Central memory CD4-positive, alpha-beta T cell (primary cell): ENCODE data around the gene KRTAP10-4.
"Not testable (repeated sequence)": the region's sequence is repeated elsewhere in the genome, so short reads cannot be mapped to it uniquely, and the experiment has no call there.

ENCODE experiments used
- DNase-seq: peaks from one replicate; pipeline ENCODE4 v3.0.0; 2022
- total RNA-seq, 3 experiments: gene quantifications; one replicate each; lab custom pipeline; 2026; lab: John Stamatoyannopoulos, UW

KRTAP10-4 gene
- total RNA-seq: 0 reads per million in 3 experiments

DNA sequence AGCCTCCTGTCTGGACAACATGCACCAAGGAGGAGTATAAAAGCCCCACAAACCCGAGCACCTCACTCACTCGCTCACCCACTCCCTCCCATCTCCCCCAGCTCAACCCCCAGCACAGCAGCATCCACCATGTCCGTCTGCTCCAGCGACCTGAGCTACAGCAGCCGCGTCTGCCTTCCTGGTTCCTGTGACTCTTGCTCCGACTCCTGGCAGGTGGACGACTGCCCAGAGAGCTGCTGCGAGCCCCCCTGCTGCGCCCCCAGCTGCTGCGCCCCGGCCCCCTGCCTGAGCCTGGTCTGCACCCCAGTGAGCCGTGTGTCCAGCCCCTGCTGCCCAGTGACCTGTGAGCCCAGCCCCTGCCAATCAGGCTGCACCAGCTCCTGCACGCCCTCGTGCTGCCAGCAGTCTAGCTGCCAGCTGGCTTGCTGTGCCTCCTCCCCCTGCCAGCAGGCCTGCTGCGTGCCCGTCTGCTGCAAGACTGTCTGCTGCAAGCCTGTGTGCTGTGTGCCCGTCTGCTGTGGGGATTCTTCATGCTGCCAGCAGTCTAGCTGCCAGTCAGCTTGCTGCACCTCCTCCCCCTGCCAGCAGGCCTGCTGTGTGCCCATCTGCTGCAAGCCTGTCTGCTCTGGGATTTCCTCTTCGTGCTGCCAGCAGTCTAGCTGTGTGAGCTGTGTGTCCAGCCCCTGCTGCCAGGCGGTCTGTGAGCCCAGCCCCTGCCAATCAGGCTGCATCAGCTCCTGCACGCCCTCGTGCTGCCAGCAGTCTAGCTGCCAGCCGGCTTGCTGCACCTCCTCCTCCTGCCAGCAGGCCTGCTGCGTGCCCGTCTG, at the start of gene KRTAP10-4:
TSS of gene KRTAP10-4 (plus strand) at position 100 of the 827 bp plus-strand sequence. CDS start at position 130, 30 bp downstream.
- not testable (repeated sequence) for DNase-seq

DNA sequence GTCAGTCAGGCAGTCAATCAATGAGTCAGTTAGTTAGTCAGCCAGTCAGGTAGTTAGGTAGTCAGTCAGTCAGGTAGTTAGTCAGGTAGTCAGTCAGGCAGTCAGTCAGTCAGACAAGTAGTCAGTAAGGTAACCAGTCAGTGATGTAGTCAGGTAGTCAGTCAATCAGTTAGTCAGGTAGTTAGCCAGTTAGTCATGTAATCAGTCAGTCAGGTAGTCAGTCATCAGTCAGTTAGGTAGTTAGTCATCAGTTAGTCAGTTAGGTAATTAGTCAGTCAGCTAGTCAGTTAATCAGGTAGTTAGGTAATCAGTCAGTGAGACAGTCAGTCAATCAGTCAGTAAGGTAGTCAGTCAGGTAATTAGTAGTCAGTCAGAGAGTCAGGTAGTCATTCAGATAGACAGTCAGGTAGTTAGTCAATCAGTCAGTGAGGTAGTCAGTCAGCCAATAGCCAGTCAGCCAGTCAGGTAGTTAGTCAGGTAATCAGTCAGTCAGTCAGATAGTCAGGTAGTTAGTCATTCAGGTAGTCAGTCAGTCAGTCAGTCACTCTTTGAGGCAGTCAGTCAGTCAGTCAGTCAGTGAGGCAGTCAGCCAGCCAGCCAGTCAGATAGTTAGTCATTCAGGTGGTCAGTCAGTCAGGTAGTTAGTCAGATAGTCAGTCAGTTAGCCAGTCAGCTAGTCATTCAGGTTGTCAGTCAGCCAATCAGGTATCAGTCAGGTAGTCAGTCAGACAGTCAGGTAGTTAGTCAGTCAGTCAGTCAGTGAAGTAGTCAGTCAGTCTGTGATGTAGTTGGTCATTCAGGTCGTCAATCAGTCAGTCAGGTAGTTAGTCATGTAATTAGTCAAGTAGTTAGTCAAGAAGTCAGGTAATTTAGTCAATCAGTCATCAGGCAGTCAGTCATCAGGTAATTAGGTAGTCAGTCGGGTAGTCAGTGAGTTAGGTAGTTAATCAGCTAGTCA, 48.8 kb upstream of the KRTAP10-4 start:
- DNase-seq: no peak

DNA sequence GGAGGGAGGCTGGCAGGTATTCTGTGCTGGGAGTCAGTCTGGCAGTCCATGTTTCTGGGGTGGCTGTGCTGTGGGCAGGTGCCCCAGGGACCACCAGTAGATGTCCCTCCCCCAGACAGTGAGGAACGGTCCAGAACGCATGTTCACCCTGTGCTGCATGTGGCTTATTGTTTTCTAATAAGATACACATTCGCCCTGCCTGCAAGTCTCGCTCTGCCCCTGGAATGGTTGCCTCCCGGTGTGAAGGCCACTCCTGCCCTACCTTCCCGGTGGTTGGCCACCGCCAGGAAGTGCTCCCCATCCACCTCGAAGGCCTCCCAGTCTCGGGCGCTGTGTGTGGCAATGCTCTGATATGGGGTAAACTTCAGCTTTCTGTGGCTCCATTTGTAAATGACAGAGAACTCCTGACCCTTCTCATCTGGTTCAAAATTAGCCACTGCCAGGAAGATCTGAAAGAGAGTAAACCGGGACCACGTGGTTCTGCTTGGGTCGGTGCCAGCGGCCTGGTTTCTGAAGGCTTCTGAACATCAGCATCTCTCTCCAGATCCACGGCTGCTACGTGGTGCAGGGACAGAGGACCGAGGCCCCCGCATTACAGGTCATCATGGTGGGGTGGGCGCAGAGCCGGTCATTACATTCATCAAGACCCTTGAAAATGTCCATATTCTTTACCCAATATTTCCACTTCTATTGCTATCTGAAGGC, 48.0 kb upstream of the KRTAP10-4 start:
- DNase-seq: no peak

DNA sequence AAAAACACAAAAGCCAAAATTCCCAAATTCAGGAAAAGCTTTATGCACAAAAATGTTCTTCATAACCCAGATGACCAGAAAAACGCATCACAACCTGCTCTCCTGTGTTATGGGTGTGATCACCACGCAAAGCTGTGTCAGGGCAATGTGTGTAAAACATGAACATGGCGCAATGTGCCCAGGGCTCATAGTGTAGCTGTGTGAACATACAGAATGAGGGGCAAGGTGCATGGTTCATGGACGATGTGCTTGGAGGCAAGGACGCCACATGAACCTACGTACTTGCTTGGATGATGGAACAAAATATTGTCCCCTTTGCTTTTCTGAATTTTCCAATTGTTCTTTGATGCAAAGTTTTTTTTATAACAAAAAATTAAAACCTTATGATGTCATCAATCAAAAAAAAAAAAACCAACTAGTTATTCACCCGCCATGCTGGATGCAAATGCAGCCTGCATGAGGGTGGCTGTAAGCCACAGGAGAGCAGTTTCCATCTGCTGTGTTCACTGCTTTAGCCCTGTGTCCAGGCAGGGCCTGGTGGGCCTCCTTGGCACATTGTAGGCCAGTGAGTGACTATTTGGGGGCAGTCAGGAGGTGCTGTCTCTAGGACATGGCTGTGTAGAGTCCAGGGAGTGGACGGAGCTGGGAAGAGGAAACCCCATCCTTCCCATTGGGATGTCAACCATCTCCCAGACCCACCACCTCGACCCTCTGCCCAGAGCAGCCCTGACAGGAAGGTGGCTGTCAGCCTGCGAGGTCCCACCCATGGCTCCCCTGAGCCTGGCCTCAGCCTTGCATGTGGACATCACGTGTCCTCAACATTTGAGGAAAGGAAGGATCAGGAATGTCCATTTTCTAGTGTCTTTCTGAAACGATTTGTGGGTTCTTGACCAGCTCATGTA, 47.2 kb upstream of the KRTAP10-4 start:
- DNase-seq: no peak

GRCh38 chr21:44527156-44527982, 46.2 kb upstream of the KRTAP10-4 start:
- DNase-seq: no peak

DNA sequence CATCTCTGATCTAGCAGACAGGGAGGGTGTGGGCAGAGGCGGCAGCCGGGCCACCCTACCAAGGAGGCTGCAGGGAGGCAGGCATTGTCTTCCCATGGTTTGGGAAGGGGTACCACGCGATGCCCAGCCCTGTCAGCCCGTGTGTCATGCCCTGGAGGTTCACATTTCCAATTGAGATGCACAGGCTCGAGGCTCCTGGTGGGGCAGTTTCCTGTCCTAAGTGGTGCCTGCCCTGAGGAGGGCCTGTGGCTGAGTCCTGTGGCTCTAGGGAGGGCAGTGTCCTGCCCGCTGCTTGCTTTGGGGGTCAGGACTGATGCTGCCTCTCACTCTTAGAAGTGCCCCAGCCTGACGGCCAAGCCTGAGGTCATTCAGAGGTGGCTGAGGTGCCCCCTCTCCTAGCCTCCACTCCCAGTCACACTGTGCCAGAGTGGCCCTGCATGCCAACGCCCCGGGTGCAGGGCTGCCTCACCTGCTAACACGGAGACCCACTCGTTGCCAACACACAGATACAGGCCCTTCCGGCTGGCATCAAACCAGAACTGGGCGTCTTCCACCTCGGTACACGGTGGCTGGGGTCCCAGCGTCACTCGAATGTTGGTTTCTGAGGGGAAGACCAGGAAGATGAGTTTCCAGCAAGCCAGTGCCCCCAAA, 45.4 kb upstream of the KRTAP10-4 start:
- DNase-seq: no peak

DNA sequence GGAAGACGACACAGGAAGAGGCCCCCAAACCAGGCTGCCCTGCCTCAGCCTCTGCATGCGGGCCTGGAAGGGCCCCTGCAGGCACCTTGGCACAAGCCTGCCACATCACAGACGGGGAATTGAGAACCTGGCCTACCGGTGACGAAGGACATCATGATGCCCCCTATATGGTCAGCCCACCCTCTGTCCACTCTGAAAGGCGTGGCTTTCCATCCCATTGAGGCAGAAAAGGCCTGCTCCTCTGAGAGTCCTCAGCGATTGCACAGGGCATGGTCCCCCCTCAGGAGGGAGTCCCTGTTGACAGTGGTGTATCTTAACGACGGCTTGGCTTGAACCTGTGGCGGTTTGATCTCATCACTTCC, 44.9 kb upstream of the KRTAP10-4 start:
- no peak for DNase-seq

GRCh38 chr21:44529011-44529421, 44.5 kb upstream of the KRTAP10-4 start:
- no peak for DNase-seq

- DNase-seq: no peak
These were observed 43.9 kb upstream of the KRTAP10-4 start for GRCh38 chr21:44529503-44530125.

DNA sequence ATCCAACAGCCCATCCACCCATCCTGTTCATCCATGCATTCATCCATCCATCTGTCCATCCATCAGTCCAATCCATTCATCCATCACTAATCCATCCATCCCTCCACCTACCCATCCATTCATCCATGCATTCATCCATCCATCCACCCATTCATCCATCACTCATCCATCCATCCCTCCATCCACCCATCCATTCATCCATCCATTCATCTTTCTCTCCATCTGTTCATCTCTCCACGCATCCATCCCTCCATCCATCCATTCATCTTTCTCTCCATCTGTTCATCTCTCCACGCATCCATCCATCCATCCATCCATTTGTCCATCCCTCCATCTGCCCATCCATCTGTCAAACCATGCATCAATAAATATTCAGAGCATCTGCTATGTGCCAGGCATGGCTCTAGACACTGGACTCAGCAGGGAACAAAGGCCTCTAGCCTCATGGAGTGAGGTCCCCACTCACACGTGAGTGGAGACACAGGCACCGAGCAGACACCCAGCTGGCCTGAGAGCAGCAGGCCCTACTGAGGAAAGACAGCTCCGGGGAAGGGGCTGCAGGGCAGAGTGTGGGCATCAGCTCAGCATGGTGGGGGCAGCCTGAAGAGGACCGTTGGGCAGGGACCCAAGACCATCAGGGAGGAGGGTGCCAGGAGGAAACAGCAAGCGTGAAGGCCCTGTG, 43.2 kb upstream of the KRTAP10-4 start:
- no peak for DNase-seq

DNA sequence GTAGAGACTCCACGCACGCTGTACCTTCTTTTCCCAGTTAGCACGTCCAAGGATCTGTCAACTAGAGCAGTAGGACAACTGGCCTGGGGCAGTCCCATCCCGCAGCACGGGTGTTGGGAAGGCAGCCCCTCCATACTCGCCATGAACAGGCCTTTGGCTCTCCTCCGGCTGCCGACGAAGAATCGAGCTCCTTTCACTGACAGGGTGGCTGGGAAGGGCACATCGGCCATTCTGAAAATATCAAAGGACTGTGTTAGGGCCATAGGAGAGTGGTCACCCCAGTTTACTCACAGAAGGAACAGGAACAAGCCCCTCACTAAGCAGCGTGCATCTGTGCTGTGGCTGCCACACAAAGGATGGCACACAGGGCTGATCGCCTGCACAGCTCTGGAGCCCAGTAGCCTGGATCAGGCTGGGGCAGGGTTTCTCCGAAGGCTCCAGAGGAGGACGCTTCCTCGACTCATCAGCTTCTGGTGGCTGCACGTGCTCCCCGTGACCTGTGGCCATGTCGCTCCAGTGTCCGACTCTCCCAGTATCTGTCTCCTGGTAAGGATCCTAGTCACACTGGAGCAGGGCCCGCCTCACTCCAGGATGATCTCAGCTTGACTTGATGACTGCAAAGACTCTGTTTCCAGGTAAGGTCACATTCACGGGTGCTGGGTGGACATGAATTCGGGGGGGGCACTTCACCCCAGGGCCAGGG, 42.5 kb upstream of the KRTAP10-4 start:
- no peak for DNase-seq

GRCh38 chr21:44531606-44532564, 41.6 kb upstream of the KRTAP10-4 start:
- no peak for DNase-seq

GRCh38 chr21:44532712-44533111, 40.8 kb upstream of the KRTAP10-4 start:
- DNase-seq: no peak

DNA sequence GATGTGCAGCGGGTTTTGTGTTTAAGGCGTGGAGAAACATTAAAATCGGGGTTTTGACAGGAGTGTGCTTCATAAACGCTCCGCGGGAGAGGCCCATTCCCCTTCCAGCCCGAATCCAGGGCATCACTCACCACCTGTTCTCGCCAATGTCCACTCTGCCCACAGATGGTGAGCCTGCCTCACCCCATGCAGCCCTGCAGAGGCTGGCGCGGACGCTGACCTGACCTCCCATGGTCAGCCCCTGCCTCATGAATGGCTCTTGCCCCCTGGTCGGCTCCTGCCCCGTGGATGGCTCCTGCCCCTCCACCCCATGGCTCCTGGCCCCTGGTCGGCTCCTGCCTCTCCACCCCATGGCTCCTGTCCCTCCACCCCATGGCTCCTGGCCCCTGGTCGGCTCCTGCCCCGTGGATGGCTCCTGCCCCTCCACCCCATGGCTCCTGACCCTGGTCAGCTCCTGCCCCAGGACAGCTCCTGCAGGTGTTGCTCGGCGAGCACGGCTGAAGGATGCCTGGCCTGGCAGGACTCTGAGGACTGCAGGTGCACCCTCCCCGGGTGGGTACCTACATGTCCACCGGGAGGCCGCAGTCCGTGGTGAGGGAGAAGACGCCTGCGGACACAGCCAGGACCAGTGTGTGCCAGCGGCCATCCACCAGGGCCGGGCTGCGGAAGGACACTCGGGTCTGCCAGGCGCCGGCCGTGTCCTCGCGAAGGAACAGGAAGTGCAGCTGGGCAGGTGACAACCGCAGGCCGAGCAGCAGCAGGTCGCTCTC, 40.2 kb upstream of the KRTAP10-4 start:
- DNase-seq: no peak

- DNase-seq: no peak
These were observed 39.5 kb upstream of the KRTAP10-4 start for GRCh38 chr21:44533891-44534627.

GRCh38 chr21:44534688-44535087, 38.8 kb upstream of the KRTAP10-4 start:
- DNase-seq: no peak
